GM12878 (cell line): ENCODE measurements around the gene GLI2. TPM values are rescaled to one million over a fixed set of nuclear protein-coding genes. Genes with fewer than 3 reads are reported as not detected.

ENCODE experiments used
- ATAC-seq: fragments of 200-7000 bp; cut with Tn5 transposase; 3 replicates; pipeline ENCODE4 v1.9.1; 2020; ENCODE audit warnings: mild to moderate bottlenecking, moderate library complexity
- BruUV-seq: library from RNA; stranded (reverse); fragments of 400-500 nt; replicated peaks from 2 replicates; lab custom pipeline; 2021; lab: Mats Ljungman, UMichigan
- CTCF ChIA-PET: fragments of 300-600 bp; sonication (Branson Sonifier 250); formaldehyde crosslinking; extraction: SDS; loops from one replicate; lab custom pipeline; 2021; ENCODE audit warnings: inconsistent platforms; lab: Yijun Ruan, JAX
- POLR2A ChIA-PET: fragments of 350-600 bp; formaldehyde crosslinking; extraction: SDS; loops from one replicate; lab custom pipeline; 2021; ENCODE audit warnings: inconsistent platforms; lab: Charles Lee
- RAD21 ChIA-PET: fragments of 300-600 bp; sonication (Branson Sonifier 250); formaldehyde crosslinking; loops from one replicate; lab custom pipeline; 2023; ENCODE audit warnings: antibody characterized with exemption; ENCODE audit not compliant: unreplicated experiment; lab: Charles Lee
- SMC1A ChIA-PET: fragments of 300-600 bp; sonication (Branson Sonifier 250); formaldehyde crosslinking; loops from one replicate; lab custom pipeline; 2023; ENCODE audit not compliant: unreplicated experiment, uncharacterized antibody; lab: Charles Lee
- DNase-seq: peaks from one replicate; pipeline ENCODE4 v3.0.0-alpha.2; 2011; ENCODE audit warnings: low read depth, low spot score
- FAIRE-seq: peaks from 3 replicates; lab custom pipeline; 2011; peaks lifted over from hg19 to GRCh38; lab: Jason Lieb, UNC
- H2AFZ ChIP-seq: 2 replicates; pipeline ENCODE4 v1.6.0; 2011; ENCODE audit warnings: low read depth, low read length, control low read depth; ENCODE audit not compliant: control insufficient read depth
- H3K27ac ChIP-seq: 2 replicates; pipeline ENCODE4 v1.5.1; 2011; ENCODE audit warnings: control low read depth; ENCODE audit not compliant: control insufficient read depth, insufficient read depth
- H3K27me3 ChIP-seq, 2 experiments: replicated peaks in 1 of 2; 2 replicates each; pipeline versions ENCODE4 v1.6.0 to v1.6.1; 2011; ENCODE audit warnings: low read length in 1 of 2; ENCODE audit not compliant: control insufficient read depth in 2 of 2, insufficient read depth in 2 of 2
- H3K36me3 ChIP-seq, 2 experiments: 2 replicates each; pipeline ENCODE4 v1.5.1; 2011; ENCODE audit warnings: low read length in 1 of 2; ENCODE audit not compliant: control insufficient read depth in 2 of 2, insufficient read depth in 2 of 2
- H3K4me1 ChIP-seq: 2 replicates; pipeline ENCODE4 v1.6.1; 2011; ENCODE audit warnings: mild to moderate bottlenecking, low read length, moderate library complexity, mixed read lengths; ENCODE audit not compliant: control insufficient read depth, insufficient read depth
- H3K4me2 ChIP-seq: 2 replicates; pipeline ENCODE4 v1.6.0; 2011; ENCODE audit warnings: control low read depth; ENCODE audit not compliant: control insufficient read depth, insufficient read depth
- H3K4me3 ChIP-seq: fragments of 200-600 bp; sonication (generic); 2 replicates; pipeline ENCODE4 v1.5.1; 2016
- H3K79me2 ChIP-seq: 2 replicates; pipeline ENCODE4 v1.6.0; 2011; ENCODE audit warnings: low read length; ENCODE audit not compliant: control insufficient read depth, insufficient read depth
- H3K9ac ChIP-seq: 2 replicates; pipeline ENCODE4 v1.8.0; 2011; ENCODE audit warnings: low read length, control low read depth, mixed read lengths; ENCODE audit not compliant: control insufficient read depth, insufficient read depth
- H3K9me3 ChIP-seq: replicated peaks from 3 replicates; pipeline ENCODE4 v1.5.1; 2011; ENCODE audit warnings: mild to moderate bottlenecking, low read length; ENCODE audit not compliant: control insufficient read depth, insufficient read depth
- H4K20me1 ChIP-seq: 2 replicates; pipeline ENCODE4 v1.6.0; 2011; ENCODE audit not compliant: control insufficient read depth, insufficient read depth
- BRCA1 ChIP-seq: IDR thresholded peaks from 2 replicates; pipeline ENCODE4 v1.6.1; 2011; ENCODE audit warnings: low read depth, low read length, improper control_type of control experiment
- EGR1 ChIP-seq, 2 experiments: IDR thresholded peaks; 1 replicate in 1 of 2; 2 replicates in 1 of 2; pipeline ENCODE4 v1.6.1; 2011 to 2012; ENCODE audit warnings: low read depth in 2 of 2, low read length in 2 of 2, borderline replicate concordance in 1 of 2, mild to moderate bottlenecking in 1 of 2, moderate library complexity in 1 of 2
- FOS ChIP-seq: IDR thresholded peaks from 3 replicates; pipeline ENCODE4 v1.6.1; 2011; ENCODE audit warnings: borderline replicate concordance; ENCODE audit not compliant: insufficient read length; ENCODE audit errors: extremely low read depth
- KDM1A ChIP-seq: fragments of 200-600 bp; sonication (generic); IDR thresholded peaks from 2 replicates; pipeline ENCODE4 v1.6.1; 2016; ENCODE audit warnings: borderline replicate concordance
- MEF2A ChIP-seq: IDR thresholded peaks from 2 replicates; pipeline ENCODE4 v1.6.1; 2011; ENCODE audit warnings: low read depth, mild to moderate bottlenecking, low read length, moderate library complexity; ENCODE audit not compliant: insufficient read depth
- POU2F2 ChIP-seq: IDR thresholded peaks from 3 replicates; pipeline ENCODE4 v1.6.1; 2011; ENCODE audit warnings: low read depth, mild to moderate bottlenecking, low read length, borderline replicate concordance
- RAD21 ChIP-seq: IDR thresholded peaks from 2 replicates; pipeline ENCODE4 v1.6.1; 2011; ENCODE audit warnings: mild to moderate bottlenecking, low read depth, low read length, moderate library complexity; ENCODE audit not compliant: insufficient read depth
- WRNIP1 ChIP-seq: IDR thresholded peaks from 2 replicates; pipeline ENCODE4 v1.6.1; 2011; ENCODE audit warnings: low read depth, low read length, improper control_type of control experiment, borderline replicate concordance
- ZBED1 ChIP-seq: IDR thresholded peaks from 2 replicates; pipeline ENCODE4 v1.6.1; 2016; ENCODE audit warnings: borderline replicate concordance
- WGBS: methylation state at CpG from one replicate; pipeline ENCODE4 v1.1.6; 2016; ENCODE audit warnings: low lambda C conversion rate; ENCODE audit not compliant: insufficient replicate concordance, insufficient coverage; ENCODE audit errors: missing lambda C conversion rate; 5-methylcytosine and 5-hydroxymethylcytosine counted together
- in situ Hi-C: fragments of 300-500 bp; cut with MboI; formaldehyde crosslinking; loops from 9 replicates; pipeline ENCODE4 v1.14.3; 2018; ENCODE audit warnings: mixed read lengths
- intact Hi-C: fragments of 100-400 bp; cut with micrococcal nuclease; formaldehyde crosslinking; loops from one replicate; pipeline ENCODE4 v1.14.2; 2022; ENCODE audit not compliant: unreplicated experiment
- polyA plus RNA-seq, 11 experiments: library from polyadenylated mRNA; depleted of rRNA in 4 of 11; unstranded in 6 of 11; stranded (reverse) in 5 of 11; fragments of >200 nt; fragmentation: Nextera tagmentation in 4 of 11; fragmentation: Illumina TruSeq in 1 of 11; extraction: Ambion mirVana in 4 of 11; extraction: Trizol in 1 of 11; gene quantifications; 1 replicate in 1 of 11; 2 replicates in 10 of 11; pipeline versions ENCODE4 v1.2.1 to v1.2.3, GENCODE V29; 2011 to 2016; ENCODE audit warnings: inconsistent platforms in 2 of 11, missing spikeins in 2 of 11, low read depth in 1 of 11
- total RNA-seq, 4 experiments: library from RNA; depleted of rRNA in 3 of 4; stranded (reverse); fragments of >200 nt in 3 of 4; fragmentation: Illumina TruSeq in 1 of 4; extraction: Trizol in 1 of 4; gene quantifications; 2 replicates each; pipeline versions ENCODE4 v1.2.1 to v1.2.3, GENCODE V29; 2013 to 2021
- TF ChIP-seq, protein P1 (sequence below): fragments of 450-650 bp; IDR thresholded peaks from 2 replicates; pipeline ENCODE4 v1.6.1; 2016; ENCODE audit warnings: mild to moderate bottlenecking, moderate library complexity, borderline replicate concordance

GLI2 gene
- total and polyA plus RNA-seq, 10 of the 15 experiments (the other 5 are each of a cell fraction or from before 2014, with no cell fraction given), result 0.01 TPM; not detected in 9

DNA sequence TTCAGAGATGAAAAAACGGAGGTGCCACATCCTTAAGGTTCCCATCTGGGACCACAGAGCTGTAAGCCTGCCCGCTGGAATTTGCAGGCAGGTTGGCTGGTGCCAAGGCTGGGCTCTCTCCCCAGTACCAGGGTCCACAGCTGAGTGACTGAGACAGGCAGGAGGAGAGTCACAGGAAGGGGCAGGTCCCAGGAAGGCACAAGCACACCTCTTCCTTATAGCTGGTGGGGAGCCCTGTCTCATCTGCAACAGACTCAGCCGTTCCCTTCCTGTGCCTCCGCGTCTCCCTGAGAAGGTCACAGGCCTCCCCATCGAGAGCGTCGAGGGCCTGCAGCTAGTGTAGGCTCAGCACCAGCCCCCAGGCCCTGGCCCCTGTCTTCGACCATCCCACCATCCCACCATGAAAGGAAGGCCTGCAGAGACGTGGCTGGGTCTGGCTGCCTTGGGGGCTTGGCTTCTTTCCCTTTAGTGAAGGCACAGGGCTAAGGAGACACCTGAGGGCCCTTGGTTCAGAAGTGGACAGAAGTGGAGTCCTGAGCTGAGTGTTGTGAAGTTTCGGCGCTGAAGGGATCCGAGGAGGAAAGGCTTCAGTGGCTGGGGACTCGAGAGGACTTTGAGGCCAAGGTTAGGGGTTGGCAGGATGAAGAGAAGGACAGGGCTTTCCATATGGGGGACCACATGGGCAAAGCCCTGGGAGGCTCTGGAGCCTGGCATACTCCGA lies 26.8 kb downstream of the GLI2 start:
- Histone ChIP-seq H3K27ac (no peak overlapping the region), H3K36me3 (no peaks in the 10 kb centered on the region), H2AFZ (no peak overlapping the region), H3K9ac (no peak overlapping the region), H3K79me2 (no peaks in the 10 kb centered on the region), H3K4me3 (no peak overlapping the region), H3K9me3 (no peaks in the 10 kb centered on the region), H3K4me2 (no peak overlapping the region), H3K27me3 (peaks cover 0 to 4% of the 10 kb centered on the region in 2 experiments; a peak in 2 of 4 replicates), H3K4me1 (no peaks in the 10 kb centered on the region; the same call in 1 of the 2 replicates), H4K20me1 (no peaks in the 10 kb centered on the region)
- ChIA-PET POLR2A (no interaction called here), CTCF (no interaction called here), SMC1A (no interaction called here), RAD21 (no interaction called here)
- DNase-seq (no peak), FAIRE-seq (no peak), ATAC-seq (no peak)
- TF ChIP-seq EGR1 (IDR thresholded peaks at IDR 0.05; ENCODE audit: borderline replicate concordance in 1 of 2, low read depth in 2 of 2, low read length in 2 of 2) (no peak), FOS (no peak), WRNIP1 (no peak), KDM1A (no peak), ZBED1 (no peak), BRCA1 (no peak), POU2F2 (no peak), RAD21 (no peak), MEF2A (no peak)
- TF ChIP-seq, protein P1, sequence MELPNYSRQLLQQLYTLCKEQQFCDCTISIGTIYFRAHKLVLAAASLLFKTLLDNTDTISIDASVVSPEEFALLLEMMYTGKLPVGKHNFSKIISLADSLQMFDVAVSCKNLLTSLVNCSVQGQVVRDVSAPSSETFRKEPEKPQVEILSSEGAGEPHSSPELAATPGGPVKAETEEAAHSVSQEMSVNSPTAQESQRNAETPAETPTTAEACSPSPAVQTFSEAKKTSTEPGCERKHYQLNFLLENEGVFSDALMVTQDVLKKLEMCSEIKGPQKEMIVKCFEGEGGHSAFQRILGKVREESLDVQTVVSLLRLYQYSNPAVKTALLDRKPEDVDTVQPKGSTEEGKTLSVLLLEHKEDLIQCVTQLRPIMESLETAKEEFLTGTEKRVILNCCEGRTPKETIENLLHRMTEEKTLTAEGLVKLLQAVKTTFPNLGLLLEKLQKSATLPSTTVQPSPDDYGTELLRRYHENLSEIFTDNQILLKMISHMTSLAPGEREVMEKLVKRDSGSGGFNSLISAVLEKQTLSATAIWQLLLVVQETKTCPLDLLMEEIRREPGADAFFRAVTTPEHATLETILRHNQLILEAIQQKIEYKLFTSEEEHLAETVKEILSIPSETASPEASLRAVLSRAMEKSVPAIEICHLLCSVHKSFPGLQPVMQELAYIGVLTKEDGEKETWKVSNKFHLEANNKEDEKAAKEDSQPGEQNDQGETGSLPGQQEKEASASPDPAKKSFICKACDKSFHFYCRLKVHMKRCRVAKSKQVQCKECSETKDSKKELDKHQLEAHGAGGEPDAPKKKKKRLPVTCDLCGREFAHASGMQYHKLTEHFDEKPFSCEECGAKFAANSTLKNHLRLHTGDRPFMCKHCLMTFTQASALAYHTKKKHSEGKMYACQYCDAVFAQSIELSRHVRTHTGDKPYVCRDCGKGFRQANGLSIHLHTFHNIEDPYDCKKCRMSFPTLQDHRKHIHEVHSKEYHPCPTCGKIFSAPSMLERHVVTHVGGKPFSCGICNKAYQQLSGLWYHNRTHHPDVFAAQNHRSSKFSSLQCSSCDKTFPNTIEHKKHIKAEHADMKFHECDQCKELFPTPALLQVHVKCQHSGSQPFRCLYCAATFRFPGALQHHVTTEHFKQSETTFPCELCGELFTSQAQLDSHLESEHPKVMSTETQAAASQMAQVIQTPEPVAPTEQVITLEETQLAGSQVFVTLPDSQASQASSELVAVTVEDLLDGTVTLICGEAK, result no peak
- in situ Hi-C loops (no loop called here), intact Hi-C loops (no loop called here)
- BruUV-seq, result no TSS peak
- 22% methylated on average over 15 of the region's 15 CpGs for WGBS
